Stomach (tissue), 4 donors: Measurements from ENCODE around the gene ANKS1B.

ENCODE experiments used
- EP300 ChIP-seq: sonication (generic); formaldehyde crosslinking; IDR thresholded peaks from one replicate; pipeline ENCODE4 v1.6.1; 2017; ENCODE audit warnings: antibody characterized with exemption
- POLR2A ChIP-seq, 4 donors: fragments of 450-650 bp; IDR thresholded peaks; one replicate each; pipeline ENCODE4 v1.6.1; 2016; ENCODE audit warnings: antibody characterized with exemption in 4 of 4, control low read depth in 2 of 4, mild to moderate bottlenecking in 1 of 4, moderate library complexity in 1 of 4
- POLR2AphosphoS5 ChIP-seq, 3 donors: sonication (generic); formaldehyde crosslinking; IDR thresholded peaks; one replicate each; pipeline ENCODE4 v1.6.1; 2016; ENCODE audit warnings: antibody characterized with exemption in 3 of 3
- TF ChIP-seq, protein P1 (sequence below), 7 experiments: fragments of 450-650 bp in 4 of 7; fragments of 200-600 bp in 3 of 7; sonication (generic) in 3 of 7; IDR thresholded peaks; one replicate each; pipeline ENCODE4 v1.5.1; 2016 to 2019; ENCODE audit warnings: antibody characterized with exemption in 7 of 7, control low read depth in 2 of 7, mild to moderate bottlenecking in 1 of 7

GRCh38 chr12:99966429-99966828, 18.3 kb downstream of the ANKS1B start:
- TF ChIP-seq, protein P1, sequence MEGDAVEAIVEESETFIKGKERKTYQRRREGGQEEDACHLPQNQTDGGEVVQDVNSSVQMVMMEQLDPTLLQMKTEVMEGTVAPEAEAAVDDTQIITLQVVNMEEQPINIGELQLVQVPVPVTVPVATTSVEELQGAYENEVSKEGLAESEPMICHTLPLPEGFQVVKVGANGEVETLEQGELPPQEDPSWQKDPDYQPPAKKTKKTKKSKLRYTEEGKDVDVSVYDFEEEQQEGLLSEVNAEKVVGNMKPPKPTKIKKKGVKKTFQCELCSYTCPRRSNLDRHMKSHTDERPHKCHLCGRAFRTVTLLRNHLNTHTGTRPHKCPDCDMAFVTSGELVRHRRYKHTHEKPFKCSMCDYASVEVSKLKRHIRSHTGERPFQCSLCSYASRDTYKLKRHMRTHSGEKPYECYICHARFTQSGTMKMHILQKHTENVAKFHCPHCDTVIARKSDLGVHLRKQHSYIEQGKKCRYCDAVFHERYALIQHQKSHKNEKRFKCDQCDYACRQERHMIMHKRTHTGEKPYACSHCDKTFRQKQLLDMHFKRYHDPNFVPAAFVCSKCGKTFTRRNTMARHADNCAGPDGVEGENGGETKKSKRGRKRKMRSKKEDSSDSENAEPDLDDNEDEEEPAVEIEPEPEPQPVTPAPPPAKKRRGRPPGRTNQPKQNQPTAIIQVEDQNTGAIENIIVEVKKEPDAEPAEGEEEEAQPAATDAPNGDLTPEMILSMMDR (IDR thresholded peaks at IDR 0.05): no peak
- TF ChIP-seq POLR2AphosphoS5 (IDR thresholded peaks at IDR 0.05): no peak
- no peak for TF ChIP-seq POLR2A (IDR thresholded peaks at IDR 0.05)
- TF ChIP-seq EP300: no peak
